ENCODE measurements around the gene LMF1.

DNA sequence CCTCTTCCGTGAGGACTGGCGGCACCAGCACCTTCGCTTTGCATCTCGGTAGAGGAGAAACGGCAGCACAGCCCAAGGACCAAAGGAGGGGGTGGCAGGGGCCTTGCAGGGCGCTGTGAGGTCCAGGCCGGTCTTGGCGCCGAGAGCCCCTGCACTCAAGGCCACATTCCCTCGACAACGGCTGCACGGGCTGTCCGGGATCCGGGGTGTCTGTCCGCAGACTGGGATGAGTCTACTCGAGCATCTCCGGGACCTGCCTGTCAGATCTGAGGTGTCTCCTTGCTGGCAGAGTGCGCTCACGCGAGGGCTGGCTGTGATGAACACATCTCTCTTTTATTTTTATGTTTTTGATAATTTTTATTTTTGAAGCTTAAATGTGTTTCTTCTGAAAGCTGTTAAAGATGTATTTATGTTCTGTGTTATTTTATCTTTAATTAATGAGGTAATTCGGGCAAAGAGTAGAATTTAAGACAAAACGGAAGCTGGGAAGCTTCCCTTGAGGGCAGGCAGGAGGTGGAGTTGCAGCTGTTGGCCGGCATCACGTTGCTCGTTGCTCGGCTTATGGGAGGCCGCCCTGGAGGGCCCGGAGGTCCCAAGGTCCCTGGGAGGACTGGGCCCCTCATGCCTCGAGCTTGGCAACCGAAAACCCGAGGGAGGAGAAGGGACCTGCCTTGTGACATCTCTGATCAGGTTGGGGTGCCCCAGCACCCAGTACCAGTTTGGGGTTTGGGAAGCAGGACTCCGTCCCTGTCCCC, 15.0 kb upstream of the LMF1 start:
- TF ChIP-seq CTCF (IDR thresholded peaks at IDR 0.05) (no peak), POLR2A (IDR thresholded peaks at IDR 0.05) (no peak)
